GM18907 (cell line): ENCODE data around the gene CLDN1.

Experiments
- ATAC-seq: cut with Tn5 transposase; IDR thresholded peaks from one replicate; pipeline ENCODE4 v1.9.1; 2021; ENCODE audit warnings: mild to moderate bottlenecking, moderate library complexity; ENCODE audit not compliant: unreplicated experiment

The CLDN1 gene

GRCh38 chr3:190333961-190334360 is 11.7 kb upstream of the CLDN1 start:
- no peak for ATAC-seq

GRCh38 chr3:190330936-190331734 is 8.9 kb upstream of the CLDN1 start:
- ATAC-seq, result no peak

- no peak for ATAC-seq
Measured at GRCh38 chr3:190326930-190327329, 4.7 kb upstream of the CLDN1 start.

- ATAC-seq, result no peak
Measured at GRCh38 chr3:190326361-190326760, 4.1 kb upstream of the CLDN1 start.

GRCh38 chr3:190325923-190326322 is 3.7 kb upstream of the CLDN1 start:
- ATAC-seq, result no peak

GRCh38 chr3:190323246-190323626 is 990 bp upstream of the CLDN1 start:
- no peak for ATAC-seq

GRCh38 chr3:190322604-190323245 is 479 bp upstream of the CLDN1 start:
- no peak for ATAC-seq

GRCh38 chr3:190320594-190321362 is 1.5 kb downstream of the CLDN1 start:
- no peak for ATAC-seq

- ATAC-seq, result no peak
Measured at GRCh38 chr3:190319660-190320059, 2.6 kb downstream of the CLDN1 start.

GRCh38 chr3:190318666-190319065 is 3.6 kb downstream of the CLDN1 start:
- ATAC-seq, result no peak

GRCh38 chr3:190314741-190315140 is 7.5 kb downstream of the CLDN1 start:
- no peak for ATAC-seq

GRCh38 chr3:190309414-190309813 is 12.8 kb downstream of the CLDN1 start:
- ATAC-seq, result no peak

GRCh38 chr3:190308154-190308553 is 14.1 kb downstream of the CLDN1 start:
- ATAC-seq, result no peak

- no peak for ATAC-seq
Measured at GRCh38 chr3:190307164-190307545, 15.1 kb downstream of the CLDN1 start.

- ATAC-seq, result no peak
Measured at GRCh38 chr3:190306513-190307163, 15.6 kb downstream of the CLDN1 start.

GRCh38 chr3:190306026-190306425 is 16.2 kb downstream of the CLDN1 start:
- no peak for ATAC-seq

- no peak for ATAC-seq
Measured at GRCh38 chr3:190305406-190305805, 16.8 kb downstream of the CLDN1 start.

- no peak for ATAC-seq
Measured at GRCh38 chr3:190303884-190304283, 18.4 kb downstream of the CLDN1 start.

- ATAC-seq, result no peak
Measured at GRCh38 chr3:190302212-190302867, 19.9 kb downstream of the CLDN1 start.

GRCh38 chr3:190301591-190301990 is 20.7 kb downstream of the CLDN1 start:
- no peak for ATAC-seq

- no peak for ATAC-seq
Measured at GRCh38 chr3:190299969-190300368, 22.3 kb downstream of the CLDN1 start.
